GM12878 (cell line): ENCODE results near the gene TRIM9. TPM values are rescaled to one million over a fixed set of nuclear protein-coding genes. Genes with fewer than 3 reads are reported as not detected.

Experiments used
- ATAC-seq: fragments of 200-7000 bp; cut with Tn5 transposase; 3 replicates; pipeline ENCODE4 v1.9.1; 2020; ENCODE audit warnings: mild to moderate bottlenecking, moderate library complexity
- BruUV-seq: library from RNA; stranded (reverse); fragments of 400-500 nt; replicated peaks from 2 replicates; lab custom pipeline; 2021; lab: Mats Ljungman, UMichigan
- CTCF ChIA-PET: fragments of 300-600 bp; sonication (Branson Sonifier 250); formaldehyde crosslinking; extraction: SDS; loops from one replicate; lab custom pipeline; 2021; ENCODE audit warnings: inconsistent platforms; lab: Yijun Ruan, JAX
- POLR2A ChIA-PET: fragments of 350-600 bp; formaldehyde crosslinking; extraction: SDS; loops from one replicate; lab custom pipeline; 2021; ENCODE audit warnings: inconsistent platforms; lab: Charles Lee
- RAD21 ChIA-PET: fragments of 300-600 bp; sonication (Branson Sonifier 250); formaldehyde crosslinking; loops from one replicate; lab custom pipeline; 2023; ENCODE audit warnings: antibody characterized with exemption; ENCODE audit not compliant: unreplicated experiment; lab: Charles Lee
- SMC1A ChIA-PET: fragments of 300-600 bp; sonication (Branson Sonifier 250); formaldehyde crosslinking; loops from one replicate; lab custom pipeline; 2023; ENCODE audit not compliant: unreplicated experiment, uncharacterized antibody; lab: Charles Lee
- DNase-seq: peaks from one replicate; pipeline ENCODE4 v3.0.0-alpha.2; 2011; ENCODE audit warnings: low read depth, low spot score
- FAIRE-seq: peaks from 3 replicates; lab custom pipeline; 2011; peaks lifted over from hg19 to GRCh38; lab: Jason Lieb, UNC
- H2AFZ ChIP-seq: 2 replicates; pipeline ENCODE4 v1.6.0; 2011; ENCODE audit warnings: low read depth, low read length, control low read depth; ENCODE audit not compliant: control insufficient read depth
- H3K27ac ChIP-seq: 2 replicates; pipeline ENCODE4 v1.5.1; 2011; ENCODE audit warnings: control low read depth; ENCODE audit not compliant: control insufficient read depth, insufficient read depth
- H3K27me3 ChIP-seq, 2 experiments: replicated peaks in 1 of 2; 2 replicates each; pipeline versions ENCODE4 v1.6.0 to v1.6.1; 2011; ENCODE audit warnings: low read length in 1 of 2; ENCODE audit not compliant: control insufficient read depth in 2 of 2, insufficient read depth in 2 of 2
- H3K36me3 ChIP-seq, 2 experiments: 2 replicates each; pipeline ENCODE4 v1.5.1; 2011; ENCODE audit warnings: low read length in 1 of 2; ENCODE audit not compliant: control insufficient read depth in 2 of 2, insufficient read depth in 2 of 2
- H3K4me1 ChIP-seq: 2 replicates; pipeline ENCODE4 v1.6.1; 2011; ENCODE audit warnings: mild to moderate bottlenecking, low read length, moderate library complexity, mixed read lengths; ENCODE audit not compliant: control insufficient read depth, insufficient read depth
- H3K4me2 ChIP-seq: 2 replicates; pipeline ENCODE4 v1.6.0; 2011; ENCODE audit warnings: control low read depth; ENCODE audit not compliant: control insufficient read depth, insufficient read depth
- H3K4me3 ChIP-seq: fragments of 200-600 bp; sonication (generic); 2 replicates; pipeline ENCODE4 v1.5.1; 2016
- H3K79me2 ChIP-seq: 2 replicates; pipeline ENCODE4 v1.6.0; 2011; ENCODE audit warnings: low read length; ENCODE audit not compliant: control insufficient read depth, insufficient read depth
- H3K9ac ChIP-seq: 2 replicates; pipeline ENCODE4 v1.8.0; 2011; ENCODE audit warnings: low read length, control low read depth, mixed read lengths; ENCODE audit not compliant: control insufficient read depth, insufficient read depth
- H3K9me3 ChIP-seq: replicated peaks from 3 replicates; pipeline ENCODE4 v1.5.1; 2011; ENCODE audit warnings: mild to moderate bottlenecking, low read length; ENCODE audit not compliant: control insufficient read depth, insufficient read depth
- H4K20me1 ChIP-seq: 2 replicates; pipeline ENCODE4 v1.6.0; 2011; ENCODE audit not compliant: control insufficient read depth, insufficient read depth
- ATF7 ChIP-seq: fragments of 450-650 bp; IDR thresholded peaks from 2 replicates; pipeline ENCODE4 v1.6.1; 2016; ENCODE audit warnings: low read depth, mild to moderate bottlenecking
- EED ChIP-seq: sonication (generic); IDR thresholded peaks from 2 replicates; pipeline ENCODE4 v1.6.1; 2016; ENCODE audit warnings: antibody characterized with exemption, low read depth
- ETV6 ChIP-seq, 2 experiments: fragments of 450-650 bp in 1 of 2; IDR thresholded peaks in 1 of 2; conservative IDR thresholded peaks in 1 of 2; 2 replicates each; pipeline ENCODE4 v1.6.1; 2014; ENCODE audit warnings: antibody characterized with exemption in 1 of 2, borderline replicate concordance in 1 of 2, low read depth in 1 of 2, mild to moderate bottlenecking in 1 of 2, moderate library complexity in 1 of 2
- GABPA ChIP-seq: IDR thresholded peaks from 2 replicates; pipeline ENCODE4 v1.6.1; 2014; ENCODE audit warnings: antibody characterized with exemption, low read depth, mild to moderate bottlenecking, inconsistent platforms
- RUNX3 ChIP-seq: IDR thresholded peaks from 2 replicates; pipeline ENCODE4 v1.6.1; 2012; ENCODE audit warnings: low read length, inconsistent platforms
- WGBS: methylation state at CpG from one replicate; pipeline ENCODE4 v1.1.6; 2016; ENCODE audit warnings: low lambda C conversion rate; ENCODE audit not compliant: insufficient replicate concordance, insufficient coverage; ENCODE audit errors: missing lambda C conversion rate; 5-methylcytosine and 5-hydroxymethylcytosine counted together
- in situ Hi-C: fragments of 300-500 bp; cut with MboI; formaldehyde crosslinking; loops from 9 replicates; pipeline ENCODE4 v1.14.3; 2018; ENCODE audit warnings: mixed read lengths
- intact Hi-C: fragments of 100-400 bp; cut with micrococcal nuclease; formaldehyde crosslinking; loops from one replicate; pipeline ENCODE4 v1.14.2; 2022; ENCODE audit not compliant: unreplicated experiment
- polyA plus RNA-seq, 11 experiments: library from polyadenylated mRNA; depleted of rRNA in 4 of 11; unstranded in 6 of 11; stranded (reverse) in 5 of 11; fragments of >200 nt; fragmentation: Nextera tagmentation in 4 of 11; fragmentation: Illumina TruSeq in 1 of 11; extraction: Ambion mirVana in 4 of 11; extraction: Trizol in 1 of 11; gene quantifications; 1 replicate in 1 of 11; 2 replicates in 10 of 11; pipeline versions ENCODE4 v1.2.1 to v1.2.3, GENCODE V29; 2011 to 2016; ENCODE audit warnings: inconsistent platforms in 2 of 11, missing spikeins in 2 of 11, low read depth in 1 of 11
- total RNA-seq, 4 experiments: library from RNA; depleted of rRNA in 3 of 4; stranded (reverse); fragments of >200 nt in 3 of 4; fragmentation: Illumina TruSeq in 1 of 4; extraction: Trizol in 1 of 4; gene quantifications; 2 replicates each; pipeline versions ENCODE4 v1.2.1 to v1.2.3, GENCODE V29; 2013 to 2021
- TF ChIP-seq, protein P1 (sequence below): fragments of 450-650 bp; formaldehyde crosslinking; IDR thresholded peaks from 2 replicates; pipeline ENCODE4 v1.4.0; 2020; ENCODE audit warnings: mild to moderate bottlenecking, moderate library complexity
- TF ChIP-seq, protein P2 (sequence below): fragments of 450-650 bp; IDR thresholded peaks from 2 replicates; pipeline ENCODE4 v1.6.1; 2018; ENCODE audit warnings: mild to moderate bottlenecking, low read depth, moderate library complexity; ENCODE audit not compliant: partially characterized antibody

Gene TRIM9
- total and polyA plus RNA-seq, 10 of the 15 experiments (the other 5 are each of a cell fraction or from before 2014, with no cell fraction given), result 0.04 to 0.18 (median 0.11) TPM; not detected in 2

DNA sequence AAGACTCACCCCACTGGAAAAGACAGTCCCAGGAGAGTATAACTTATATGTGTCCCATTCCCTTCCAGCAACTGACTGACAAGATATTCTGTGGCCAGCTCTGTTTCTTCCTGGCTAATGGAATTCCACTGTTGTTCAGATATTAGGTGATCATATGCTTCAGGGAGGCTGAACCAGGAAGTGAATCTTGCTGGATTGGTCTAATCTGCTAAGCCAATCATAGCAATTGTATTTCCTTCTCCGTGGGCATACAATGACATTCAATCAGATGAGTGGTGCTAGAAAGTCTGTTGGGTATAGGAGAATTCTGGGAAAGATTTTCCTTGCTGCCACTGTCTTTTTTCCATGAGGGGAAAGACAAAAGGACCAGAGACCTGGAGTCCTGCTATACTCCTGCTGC lies 162.7 kb downstream of the TRIM9 start:
- Histone ChIP-seq H3K9me3 (no peaks in the 10 kb centered on the region), H3K27me3 (no peaks in the 10 kb centered on the region; a peak in 1 of 4 replicates), H3K4me1 (peaks cover 6% of the 10 kb centered on the region), H3K27ac (no peak overlapping the region), H3K4me3 (no peak overlapping the region), H3K9ac (no peak overlapping the region), H3K79me2 (no peaks in the 10 kb centered on the region), H2AFZ (no peak overlapping the region), H3K36me3 (no peaks in the 10 kb centered on the region), H3K4me2 (no peak overlapping the region), H4K20me1 (no peaks in the 10 kb centered on the region)
- FAIRE-seq (no peak), DNase-seq (no peak), ATAC-seq (no peak)
- no TSS peak for BruUV-seq
- WGBS, result 0% methylated on average over 1 of the region's 1 CpG
- in situ Hi-C loops (no loop called here), intact Hi-C loops (no loop called here)
- TF ChIP-seq RUNX3, result no peak
- TF ChIP-seq EED, result no peak
- TF ChIP-seq ETV6 (conservative IDR thresholded peaks at IDR 0.05 in 1 of 2, IDR thresholded peaks at IDR 0.05 in 1 of 2; ENCODE audit: borderline replicate concordance in 1 of 2, low read depth in 1 of 2), result no peak
- TF ChIP-seq ATF7, result no peak
- ChIA-PET POLR2A (interaction anchor here (0.6 kb wide), 1 partner anchor 8 kb away, joined by 9 read pairs; no protein-coding TSS in a partner anchor), CTCF (no interaction called here), SMC1A (no interaction called here), RAD21 (no interaction called here)

DNA sequence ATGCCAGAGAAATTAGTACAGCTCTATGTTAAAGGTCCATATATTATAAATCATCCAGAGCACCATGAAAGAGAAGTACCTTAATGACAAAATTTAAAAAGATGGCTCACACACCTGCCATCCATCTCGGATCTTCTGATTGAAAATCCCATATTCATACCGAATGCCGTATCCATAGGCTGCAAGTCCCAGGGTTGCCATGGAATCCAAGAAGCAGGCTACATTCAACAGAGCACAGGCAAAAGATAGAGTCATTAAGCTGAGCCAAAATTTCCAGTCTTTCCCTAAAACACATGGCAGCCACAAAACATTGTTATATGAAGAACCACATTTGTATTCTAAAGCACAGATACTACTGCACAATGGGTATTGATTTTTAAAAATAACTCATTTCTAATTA lies 163.3 kb downstream of the TRIM9 start:
- in situ Hi-C loops (no loop called here), intact Hi-C loops (no loop called here)
- no peaks in the 10 kb centered on the region for H4K20me1 ChIP-seq
- TF ChIP-seq, protein P1, sequence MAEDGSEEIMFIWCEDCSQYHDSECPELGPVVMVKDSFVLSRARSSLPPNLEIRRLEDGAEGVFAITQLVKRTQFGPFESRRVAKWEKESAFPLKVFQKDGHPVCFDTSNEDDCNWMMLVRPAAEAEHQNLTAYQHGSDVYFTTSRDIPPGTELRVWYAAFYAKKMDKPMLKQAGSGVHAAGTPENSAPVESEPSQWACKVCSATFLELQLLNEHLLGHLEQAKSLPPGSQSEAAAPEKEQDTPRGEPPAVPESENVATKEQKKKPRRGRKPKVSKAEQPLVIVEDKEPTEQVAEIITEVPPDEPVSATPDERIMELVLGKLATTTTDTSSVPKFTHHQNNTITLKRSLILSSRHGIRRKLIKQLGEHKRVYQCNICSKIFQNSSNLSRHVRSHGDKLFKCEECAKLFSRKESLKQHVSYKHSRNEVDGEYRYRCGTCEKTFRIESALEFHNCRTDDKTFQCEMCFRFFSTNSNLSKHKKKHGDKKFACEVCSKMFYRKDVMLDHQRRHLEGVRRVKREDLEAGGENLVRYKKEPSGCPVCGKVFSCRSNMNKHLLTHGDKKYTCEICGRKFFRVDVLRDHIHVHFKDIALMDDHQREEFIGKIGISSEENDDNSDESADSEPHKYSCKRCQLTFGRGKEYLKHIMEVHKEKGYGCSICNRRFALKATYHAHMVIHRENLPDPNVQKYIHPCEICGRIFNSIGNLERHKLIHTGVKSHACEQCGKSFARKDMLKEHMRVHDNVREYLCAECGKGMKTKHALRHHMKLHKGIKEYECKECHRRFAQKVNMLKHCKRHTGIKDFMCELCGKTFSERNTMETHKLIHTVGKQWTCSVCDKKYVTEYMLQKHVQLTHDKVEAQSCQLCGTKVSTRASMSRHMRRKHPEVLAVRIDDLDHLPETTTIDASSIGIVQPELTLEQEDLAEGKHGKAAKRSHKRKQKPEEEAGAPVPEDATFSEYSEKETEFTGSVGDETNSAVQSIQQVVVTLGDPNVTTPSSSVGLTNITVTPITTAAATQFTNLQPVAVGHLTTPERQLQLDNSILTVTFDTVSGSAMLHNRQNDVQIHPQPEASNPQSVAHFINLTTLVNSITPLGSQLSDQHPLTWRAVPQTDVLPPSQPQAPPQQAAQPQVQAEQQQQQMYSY (CRISPR knock-in tag), result no peak
- TF ChIP-seq GABPA, result no peak
- TF ChIP-seq, protein P2, sequence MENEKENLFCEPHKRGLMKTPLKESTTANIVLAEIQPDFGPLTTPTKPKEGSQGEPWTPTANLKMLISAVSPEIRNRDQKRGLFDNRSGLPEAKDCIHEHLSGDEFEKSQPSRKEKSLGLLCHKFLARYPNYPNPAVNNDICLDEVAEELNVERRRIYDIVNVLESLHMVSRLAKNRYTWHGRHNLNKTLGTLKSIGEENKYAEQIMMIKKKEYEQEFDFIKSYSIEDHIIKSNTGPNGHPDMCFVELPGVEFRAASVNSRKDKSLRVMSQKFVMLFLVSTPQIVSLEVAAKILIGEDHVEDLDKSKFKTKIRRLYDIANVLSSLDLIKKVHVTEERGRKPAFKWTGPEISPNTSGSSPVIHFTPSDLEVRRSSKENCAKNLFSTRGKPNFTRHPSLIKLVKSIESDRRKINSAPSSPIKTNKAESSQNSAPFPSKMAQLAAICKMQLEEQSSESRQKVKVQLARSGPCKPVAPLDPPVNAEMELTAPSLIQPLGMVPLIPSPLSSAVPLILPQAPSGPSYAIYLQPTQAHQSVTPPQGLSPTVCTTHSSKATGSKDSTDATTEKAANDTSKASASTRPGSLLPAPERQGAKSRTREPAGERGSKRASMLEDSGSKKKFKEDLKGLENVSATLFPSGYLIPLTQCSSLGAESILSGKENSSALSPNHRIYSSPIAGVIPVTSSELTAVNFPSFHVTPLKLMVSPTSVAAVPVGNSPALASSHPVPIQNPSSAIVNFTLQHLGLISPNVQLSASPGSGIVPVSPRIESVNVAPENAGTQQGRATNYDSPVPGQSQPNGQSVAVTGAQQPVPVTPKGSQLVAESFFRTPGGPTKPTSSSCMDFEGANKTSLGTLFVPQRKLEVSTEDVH, result no peak
- 54% methylated on average over 3 of the region's 3 CpGs for WGBS
- no TSS peak for BruUV-seq
- no peak for FAIRE-seq
- H3K36me3 ChIP-seq, result no peaks in the 10 kb centered on the region
- ChIA-PET POLR2A (interaction anchor here (0.6 kb wide), 1 partner anchor 8 kb away, joined by 9 read pairs; no protein-coding TSS in a partner anchor), SMC1A (no interaction called here), CTCF (no interaction called here), RAD21 (no interaction called here)
- H3K9me3 ChIP-seq, result no peaks in the 10 kb centered on the region
- no peak for DNase-seq
- no peaks in the 10 kb centered on the region for H3K79me2 ChIP-seq
- no peak for ATAC-seq
- no peak overlapping the region for H3K4me2 ChIP-seq
- H3K9ac ChIP-seq, result no peak overlapping the region
- no peak overlapping the region for H3K4me3 ChIP-seq
- peaks cover 6% of the 10 kb centered on the region for H3K4me1 ChIP-seq
- no peaks in the 10 kb centered on the region; a peak in 1 of 4 replicates for H3K27me3 ChIP-seq
- no peak overlapping the region for H3K27ac ChIP-seq
- H2AFZ ChIP-seq, result no peak overlapping the region
